ENCODE data around the gene AGFG2.

- no peak for TF ChIP-seq KMT2A (CRISPR knock-in tag; IDR thresholded peaks at IDR 0.05)
- peak; percentile 46; the same call in 1 of the 2 replicates for TF ChIP-seq POLR2AphosphoS5 (IDR thresholded peaks at IDR 0.05; ENCODE audit: low read depth, low read length)
- peak; percentile 25; the same call in 1 of the 2 replicates for TF ChIP-seq CTCF (CRISPR knock-in tag; IDR thresholded peaks at IDR 0.05)
- TF ChIP-seq ZNF207 (IDR thresholded peaks at IDR 0.05; ENCODE audit: borderline replicate concordance), result no peak
- TF ChIP-seq BCLAF1 (IDR thresholded peaks at IDR 0.05), result no peak
- TF ChIP-seq JUND (CRISPR knock-in tag; IDR thresholded peaks at IDR 0.05), result no peak
- no peak for TF ChIP-seq PAX8 (CRISPR knock-in tag; IDR thresholded peaks at IDR 0.05; ENCODE audit: borderline replicate concordance)
- no peak for TF ChIP-seq ZFP36L2 (CRISPR knock-in tag; IDR thresholded peaks at IDR 0.05)
- peak; percentile 58 for TF ChIP-seq HNRNPK (IDR thresholded peaks at IDR 0.05; ENCODE audit: low read depth, low read length, poor library complexity, severe bottlenecking)
- no peak for TF ChIP-seq ZNF530 (CRISPR knock-in tag; IDR thresholded peaks at IDR 0.05; ENCODE audit: low read depth)
- peak; percentile 48; the same call in 1 of the 2 replicates for TF ChIP-seq TMF1 (CRISPR knock-in tag; IDR thresholded peaks at IDR 0.05; ENCODE audit: low read depth)
- no peak for TF ChIP-seq NR3C1 (CRISPR knock-in tag; IDR thresholded peaks at IDR 0.05)
- 0 out of 4 replicates have a peak, but pooled peaks of 1 of the 2 experiments have one; percentile 8 for TF ChIP-seq EP300 (IDR thresholded peaks at IDR 0.05; ENCODE audit: low read depth in 2 of 2, low read length in 2 of 2)
- no peak for TF ChIP-seq EP300 (CRISPR knock-in tag; IDR thresholded peaks at IDR 0.05; ENCODE audit: borderline replicate concordance)
- no peak for TF ChIP-seq SKIL (CRISPR knock-in tag; IDR thresholded peaks at IDR 0.05; ENCODE audit: borderline replicate concordance)
These were observed 32.2 kb downstream of the AGFG2 start for GRCh38 chr7:100570954-100571828.
